Mesenchymal stem cell (in vitro differentiated cells and primary cell): Measurements from ENCODE around the gene FUT1.

ENCODE experiments used
- DNase-seq: peaks from one replicate; pipeline ENCODE4 v3.0.0-alpha.2; 2013
- H2AFZ ChIP-seq: one replicate; pipeline ENCODE4 v1.6.1; 2013; ENCODE audit warnings: low read depth, mild to moderate bottlenecking, control low read depth, inconsistent platforms, low read length, moderate library complexity
- H2AK5ac ChIP-seq: 2 replicates; pipeline ENCODE4 v1.6.1; 2013; ENCODE audit warnings: low read length, moderate library complexity, mild to moderate bottlenecking, inconsistent platforms; ENCODE audit not compliant: severe bottlenecking
- H2BK120ac ChIP-seq: one replicate; pipeline ENCODE4 v1.6.1; 2013; ENCODE audit warnings: low read depth, mild to moderate bottlenecking, inconsistent platforms, low read length, moderate library complexity
- H2BK12ac ChIP-seq, 2 experiments: one replicate each; pipeline ENCODE4 v1.6.1; 2013; ENCODE audit warnings: inconsistent platforms in 2 of 2, low read length in 2 of 2, mild to moderate bottlenecking in 2 of 2, moderate library complexity in 2 of 2, control low read depth in 1 of 2
- H2BK15ac ChIP-seq: one replicate; pipeline ENCODE4 v1.6.1; 2013; ENCODE audit warnings: mild to moderate bottlenecking, low read depth, inconsistent platforms; ENCODE audit not compliant: poor library complexity, severe bottlenecking
- H2BK5ac ChIP-seq: 2 replicates; pipeline ENCODE4 v1.6.1; 2013; ENCODE audit warnings: low read depth, mild to moderate bottlenecking, low read length, control low read depth, inconsistent platforms; ENCODE audit not compliant: poor library complexity, severe bottlenecking
- H3K14ac ChIP-seq, 2 experiments: one replicate each; pipeline ENCODE4 v1.6.1; 2013; ENCODE audit warnings: inconsistent platforms in 2 of 2, low read length in 2 of 2, control low read depth in 1 of 2, mild to moderate bottlenecking in 1 of 2, moderate library complexity in 1 of 2
- H3K18ac ChIP-seq, 2 experiments: one replicate each; pipeline ENCODE4 v1.6.1; 2013; ENCODE audit warnings: inconsistent platforms in 2 of 2, low read length in 2 of 2, control low read depth in 1 of 2, low read depth in 1 of 2, mild to moderate bottlenecking in 1 of 2
- H3K23ac ChIP-seq, 2 experiments: one replicate each; pipeline ENCODE4 v1.6.1; 2013; ENCODE audit warnings: inconsistent platforms in 2 of 2, low read length in 2 of 2, mild to moderate bottlenecking in 2 of 2, moderate library complexity in 2 of 2, control low read depth in 1 of 2
- H3K27ac ChIP-seq: 2 replicates; pipeline ENCODE4 v1.5.1; 2013; ENCODE audit warnings: mild to moderate bottlenecking, moderate library complexity, low read length, control low read depth, inconsistent platforms; ENCODE audit not compliant: poor library complexity, severe bottlenecking
- H3K27me3 ChIP-seq, 2 experiments: 2 replicates each; pipeline versions ENCODE4 v1.6.1 to v1.7.0; 2013; ENCODE audit warnings: low read length in 2 of 2, mild to moderate bottlenecking in 2 of 2, moderate library complexity in 2 of 2, control low read depth in 1 of 2, inconsistent platforms in 1 of 2; ENCODE audit not compliant: control insufficient read depth in 1 of 2, insufficient read depth in 1 of 2
- H3K36me3 ChIP-seq, 2 experiments: 2 replicates each; pipeline versions ENCODE4 v1.6.1 to v1.7.0; 2013; ENCODE audit warnings: low read length in 2 of 2, control low read depth in 1 of 2, inconsistent platforms in 1 of 2, low read depth in 1 of 2, mild to moderate bottlenecking in 1 of 2; ENCODE audit not compliant: insufficient read depth in 2 of 2, control insufficient read depth in 1 of 2
- H3K4ac ChIP-seq, 2 experiments: one replicate each; pipeline ENCODE4 v1.6.1; 2013; ENCODE audit warnings: inconsistent platforms in 2 of 2, low read length in 2 of 2, mild to moderate bottlenecking in 2 of 2, moderate library complexity in 2 of 2, control low read depth in 1 of 2, low read depth in 1 of 2
- H3K4me1 ChIP-seq: 2 replicates; pipeline ENCODE4 v1.6.1; 2013; ENCODE audit warnings: low read depth, low read length, control low read depth; ENCODE audit not compliant: control insufficient read depth, insufficient read depth
- H3K4me2 ChIP-seq: 2 replicates; pipeline ENCODE4 v1.6.1; 2013; ENCODE audit warnings: low read length, mild to moderate bottlenecking, inconsistent platforms; ENCODE audit not compliant: poor library complexity, severe bottlenecking
- H3K4me3 ChIP-seq, 2 experiments: 2 replicates each; pipeline versions ENCODE4 v1.5.1 to v1.7.0; 2013; ENCODE audit warnings: low read length in 2 of 2, mild to moderate bottlenecking in 2 of 2, control low read depth in 1 of 2, low read depth in 1 of 2; ENCODE audit not compliant: insufficient read depth in 1 of 2
- H3K79me1 ChIP-seq: replicated peaks from 2 replicates; pipeline ENCODE4 v1.6.1; 2013; ENCODE audit warnings: mild to moderate bottlenecking, control low read depth, low read length, inconsistent platforms; ENCODE audit not compliant: poor library complexity, severe bottlenecking
- H3K9ac ChIP-seq: 2 replicates; pipeline ENCODE4 v1.7.0; 2013; ENCODE audit warnings: mild to moderate bottlenecking, low read length, moderate library complexity
- H3K9me3 ChIP-seq: 2 replicates; pipeline ENCODE4 v1.7.0; 2013; ENCODE audit warnings: mild to moderate bottlenecking, low read length; ENCODE audit not compliant: control insufficient read depth
- H4K8ac ChIP-seq: one replicate; pipeline ENCODE4 v1.6.1; 2013; ENCODE audit warnings: inconsistent platforms, mild to moderate bottlenecking, low read length, moderate library complexity
- H4K91ac ChIP-seq: one replicate; pipeline ENCODE4 v1.6.1; 2013; ENCODE audit warnings: mild to moderate bottlenecking, low read length, inconsistent platforms
- WGBS: methylation state at CpG from one replicate; pipeline ENCODE4 v1.1.7; 2013; ENCODE audit warnings: mixed read lengths; 5-methylcytosine and 5-hydroxymethylcytosine counted together

FUT1 gene

GRCh38 chr19:48740164-48740972 is 12.1 kb downstream of the FUT1 start, which contains the start of gene RASIP1:
TSS of gene RASIP1 (minus strand) at chr19:48740610. CDS start at chr19:48740282, 328 bp downstream.
- Histone ChIP-seq H3K79me1 (no peaks in the 10 kb centered on the region), H3K18ac (no peak within 1 kb of the TSS)

GRCh38 chr19:48739404-48740163 is 12.9 kb downstream of the FUT1 start:
- peak overlapping the region in 1 of 2 experiments; percentile 86 for H3K23ac ChIP-seq
- H2AFZ ChIP-seq: no peak overlapping the region
- H3K18ac ChIP-seq: peak overlapping the region in 1 of 2 experiments; percentile 88
- no peaks in the 10 kb centered on the region for H3K9me3 ChIP-seq
- H3K4me3 ChIP-seq: peak overlapping the region; percentile 49
- H2AK5ac ChIP-seq: no peak overlapping the region
- no peak overlapping the region for H3K14ac ChIP-seq
- H3K4me2 ChIP-seq: peak overlapping the region; percentile 98
- H2BK15ac ChIP-seq: no peak overlapping the region
- peaks cover 5 to 47% of the 10 kb centered on the region in 2 experiments for H3K27me3 ChIP-seq
- peak overlapping the region; percentile 79 for H2BK5ac ChIP-seq
- no peaks in the 10 kb centered on the region for H3K79me1 ChIP-seq
- H4K8ac ChIP-seq: no peak overlapping the region
- no peak overlapping the region for H3K9ac ChIP-seq
- whole genome bisulfite sequencing: 12% methylated on average over 46 of the region's 51 CpGs
- H3K27ac ChIP-seq: no peak overlapping the region
- H2BK120ac ChIP-seq: no peak overlapping the region
- DNase-seq: no peak
- peak overlapping the region in 1 of 2 experiments; percentile 8 for H3K4ac ChIP-seq
- no peaks in the 10 kb centered on the region for H3K36me3 ChIP-seq
- H2BK12ac ChIP-seq: peak overlapping the region in 1 of 2 experiments; percentile 59
- H3K4me1 ChIP-seq: peaks cover 17% of the 10 kb centered on the region
- H4K91ac ChIP-seq: no peak overlapping the region

More at GRCh38 chr19:48740164-48740972, 12.1 kb downstream of the FUT1 start, which contains the start of gene RASIP1:
- no peak within 1 kb of the TSS for H2BK120ac ChIP-seq
- H2BK12ac ChIP-seq: peak within 1 kb of the TSS in 1 of 2 experiments; percentile 29
- H3K23ac ChIP-seq: no peak within 1 kb of the TSS
- DNase-seq: no peak
- H4K8ac ChIP-seq: no peak within 1 kb of the TSS
- H3K27ac ChIP-seq: no peak within 1 kb of the TSS
- 67% methylated on average over 27 of the region's 27 CpGs for WGBS
- H2AK5ac ChIP-seq: no peak within 1 kb of the TSS
- no peak within 1 kb of the TSS for H2BK5ac ChIP-seq
- no peak within 1 kb of the TSS for H2BK15ac ChIP-seq
- no peaks in the 10 kb centered on the region for H3K36me3 ChIP-seq
- peak within 1 kb of the TSS in 1 of 2 experiments; percentile 8 for H3K4ac ChIP-seq
- H3K27me3 ChIP-seq: peaks cover 5 to 40% of the 10 kb centered on the region in 2 experiments
- H3K4me3 ChIP-seq: peak within 1 kb of the TSS in 1 of 2 experiments; percentile 49
- H3K4me1 ChIP-seq: peaks cover 14% of the 10 kb centered on the region
- H3K9me3 ChIP-seq: no peaks in the 10 kb centered on the region
- H3K14ac ChIP-seq: no peak within 1 kb of the TSS
- no peak within 1 kb of the TSS for H2AFZ ChIP-seq
- no peak within 1 kb of the TSS for H4K91ac ChIP-seq
- no peak within 1 kb of the TSS for H3K9ac ChIP-seq
- peak within 1 kb of the TSS; percentile 98 for H3K4me2 ChIP-seq

DNA sequence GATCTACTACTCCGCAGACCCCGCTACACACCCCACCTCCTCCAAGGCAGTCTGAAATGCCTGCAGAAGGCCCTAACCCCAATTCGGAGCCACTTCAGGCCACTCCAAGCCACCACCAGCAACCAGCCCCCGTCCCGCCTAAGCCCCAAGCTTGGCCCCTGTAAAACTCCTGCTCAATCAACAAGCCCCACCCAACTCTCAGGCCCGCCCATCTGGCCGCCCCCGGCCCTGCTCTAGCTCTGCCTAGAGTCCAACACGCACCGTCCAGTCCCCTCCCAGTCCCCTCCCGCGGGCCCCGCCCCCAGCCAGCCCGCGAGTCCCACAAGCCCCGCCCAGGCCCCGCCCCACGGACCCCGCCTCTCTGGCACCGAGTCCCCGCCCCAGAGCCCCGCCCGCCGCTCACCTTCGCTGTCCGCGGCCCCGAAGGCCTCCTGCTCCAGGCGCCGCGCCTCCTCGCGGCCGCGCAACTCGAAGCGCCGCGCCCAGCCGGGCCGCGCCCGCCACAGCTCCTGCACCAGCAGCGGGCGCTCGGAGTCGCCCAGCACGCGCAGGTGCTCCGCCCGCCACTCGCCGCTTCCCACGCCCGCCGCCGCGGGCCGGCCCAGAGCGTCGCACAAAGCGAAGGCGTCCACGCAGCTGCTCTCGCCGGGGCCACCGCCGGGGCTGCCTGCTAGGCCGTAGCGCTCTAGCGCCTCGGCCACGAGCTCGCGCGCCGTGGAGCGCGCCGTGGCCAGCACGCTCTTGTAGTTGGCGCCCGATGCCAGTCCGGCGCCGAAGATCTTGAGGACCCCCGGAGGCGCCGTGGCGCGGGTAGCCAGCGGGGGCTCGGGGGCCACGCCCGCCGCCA is 13.7 kb downstream of the FUT1 start:
- peak overlapping the region; percentile 42 to 59 for H2BK12ac ChIP-seq
- H3K27ac ChIP-seq: no peak overlapping the region
- H3K9me3 ChIP-seq: no peaks in the 10 kb centered on the region
- peak overlapping the region in 1 of 2 experiments; percentile 86 for H3K23ac ChIP-seq
- H4K8ac ChIP-seq: peak overlapping the region; percentile 19
- 4% methylated on average over 67 of the region's 96 CpGs for WGBS
- peaks cover 5 to 48% of the 10 kb centered on the region in 2 experiments for H3K27me3 ChIP-seq
- H3K4me3 ChIP-seq: peak overlapping the region; percentile 49
- H2AK5ac ChIP-seq: no peak overlapping the region
- H2BK15ac ChIP-seq: peak overlapping the region; percentile 5
- H3K14ac ChIP-seq: no peak overlapping the region
- H3K4ac ChIP-seq: no peak overlapping the region
- peak overlapping the region in 1 of 2 experiments; percentile 88 for H3K18ac ChIP-seq
- peak overlapping the region; percentile 79 for H2BK5ac ChIP-seq
- no peaks in the 10 kb centered on the region for H3K36me3 ChIP-seq
- no peak overlapping the region for H2BK120ac ChIP-seq
- no peak overlapping the region for H4K91ac ChIP-seq
- no peak overlapping the region for H3K9ac ChIP-seq
- peak overlapping the region; percentile 99 for H2AFZ ChIP-seq
- H3K4me2 ChIP-seq: peak overlapping the region; percentile 98
- no peaks in the 10 kb centered on the region for H3K79me1 ChIP-seq
- peaks cover 17% of the 10 kb centered on the region for H3K4me1 ChIP-seq
- DNase-seq: peak; percentile 77
